CD14-positive monocyte (primary cell): ENCODE results near the gene UTP4. TPM values are rescaled to one million over a fixed set of nuclear protein-coding genes. Genes with fewer than 3 reads are reported as not detected.

Source experiments
- DNase-seq, 3 donors: peaks; one replicate each; pipeline ENCODE4 v3.0.0-alpha.2; 2011 to 2022
- H2AFZ ChIP-seq: 2 replicates; pipeline ENCODE4 v1.6.0; 2012; ENCODE audit warnings: mild to moderate bottlenecking, low read depth, low read length, inconsistent platforms; ENCODE audit not compliant: insufficient read depth, poor library complexity, severe bottlenecking
- H3K27ac ChIP-seq, 2 donors: 1 replicate in 1 of 2; 2 replicates in 1 of 2; pipeline ENCODE4 v1.5.1; 2012 to 2013; ENCODE audit warnings: low read length in 2 of 2, control low read depth in 1 of 2, inconsistent platforms in 1 of 2, low read depth in 1 of 2, mild to moderate bottlenecking in 1 of 2
- H3K27me3 ChIP-seq, 2 donors: one replicate each; pipeline versions ENCODE4 v1.6.0 to v1.6.1; 2011 to 2013; ENCODE audit warnings: low read length in 2 of 2; ENCODE audit not compliant: control insufficient read depth in 2 of 2, insufficient read depth in 2 of 2
- H3K36me3 ChIP-seq, 2 donors: replicated peaks in 1 of 2; 1 replicate in 1 of 2; 2 replicates in 1 of 2; pipeline versions ENCODE4 v1.5.1 to v1.6.1; 2012 to 2013; ENCODE audit warnings: low read length in 2 of 2, control low read depth in 1 of 2, inconsistent platforms in 1 of 2, mild to moderate bottlenecking in 1 of 2; ENCODE audit not compliant: insufficient read depth in 2 of 2, control insufficient read depth in 1 of 2
- H3K4me1 ChIP-seq, 2 donors: 1 replicate in 1 of 2; 2 replicates in 1 of 2; pipeline versions ENCODE4 v1.5.1 to v1.6.1; 2012 to 2013; ENCODE audit warnings: low read length in 2 of 2, control low read depth in 1 of 2, inconsistent platforms in 1 of 2, mild to moderate bottlenecking in 1 of 2, moderate library complexity in 1 of 2; ENCODE audit not compliant: insufficient read depth in 2 of 2, control insufficient read depth in 1 of 2
- H3K4me2 ChIP-seq: replicated peaks from 2 replicates; pipeline ENCODE3; 2012; ENCODE audit warnings: low read length, moderate library complexity, mild to moderate bottlenecking; ENCODE audit not compliant: poor library complexity, severe bottlenecking; ENCODE audit errors: extremely low read depth
- H3K4me3 ChIP-seq, 3 experiments: fragments of 200-600 bp in 1 of 3; sonication (generic) in 1 of 3; replicated peaks in 1 of 3; 1 replicate in 2 of 3; 2 replicates in 1 of 3; pipeline ENCODE4 v1.5.1; 2011 to 2013; ENCODE audit warnings: low read length in 3 of 3, mild to moderate bottlenecking in 3 of 3, control low read depth in 2 of 3, low read depth in 2 of 3, inconsistent platforms in 1 of 3, moderate library complexity in 1 of 3
- H3K79me2 ChIP-seq: 2 replicates; pipeline ENCODE4 v1.6.0; 2012; ENCODE audit warnings: mild to moderate bottlenecking, control low read depth, inconsistent platforms, low read length, moderate library complexity; ENCODE audit not compliant: insufficient read depth
- H3K9ac ChIP-seq: 2 replicates; pipeline ENCODE4 v1.6.0; 2017; ENCODE audit warnings: low read length, mild to moderate bottlenecking; ENCODE audit not compliant: insufficient read depth, poor library complexity, severe bottlenecking
- H3K9me3 ChIP-seq, 2 donors: replicated peaks in 1 of 2; 1 replicate in 1 of 2; 2 replicates in 1 of 2; pipeline versions ENCODE4 v1.5.1 to v1.6.1; 2012 to 2013; ENCODE audit warnings: low read length in 2 of 2, control low read depth in 1 of 2; ENCODE audit not compliant: control insufficient read depth in 1 of 2, insufficient read depth in 1 of 2
- H4K20me1 ChIP-seq: 2 replicates; pipeline ENCODE4 v1.6.0; 2012; ENCODE audit warnings: mild to moderate bottlenecking, low read length, control low read depth, moderate library complexity; ENCODE audit not compliant: insufficient read depth
- H3K27ac Mint-ChIP-seq, 7 donors: one replicate each; pipeline ENCODE4 v1.8.0; 2020; ENCODE audit warnings: mild to moderate bottlenecking in 7 of 7, mixed read lengths in 7 of 7, moderate library complexity in 6 of 7, inconsistent platforms in 2 of 7
- H3K27me3 Mint-ChIP-seq, 3 donors: one replicate each; pipeline ENCODE4 v1.8.0; 2021 to 2022; ENCODE audit warnings: low read depth in 3 of 3, mild to moderate bottlenecking in 3 of 3, mixed read lengths in 3 of 3, moderate library complexity in 3 of 3, inconsistent platforms in 1 of 3
- H3K36me3 Mint-ChIP-seq, 2 donors: one replicate each; pipeline ENCODE4 v1.8.0; 2020; ENCODE audit warnings: mixed read lengths in 2 of 2, inconsistent platforms in 1 of 2, mild to moderate bottlenecking in 1 of 2
- H3K4me1 Mint-ChIP-seq: one replicate; pipeline ENCODE4 v1.8.0; 2020; ENCODE audit warnings: mild to moderate bottlenecking, mixed read lengths
- H3K4me3 Mint-ChIP-seq, 2 donors: one replicate each; pipeline ENCODE4 v1.8.0; 2020; ENCODE audit warnings: mild to moderate bottlenecking in 2 of 2, mixed read lengths in 2 of 2, moderate library complexity in 1 of 2
- H3K9me3 Mint-ChIP-seq, 7 donors: one replicate each; pipeline ENCODE4 v1.8.0; 2020 to 2022; ENCODE audit warnings: mixed read lengths in 7 of 7, mild to moderate bottlenecking in 6 of 7, moderate library complexity in 6 of 7, inconsistent platforms in 2 of 7
- WGBS: methylation state at CpG from one replicate; pipeline ENCODE4 v1.1.5; 2013; ENCODE audit warnings: missing lambda C conversion rate; ENCODE audit not compliant: insufficient coverage; 5-methylcytosine and 5-hydroxymethylcytosine counted together
- intact Hi-C, 2 donors: fragments of 100-400 bp; cut with micrococcal nuclease; formaldehyde crosslinking; loops; one replicate each; pipeline versions ENCODE4 v1.15.0 to v1.15.1; 2023
- polyA minus RNA-seq: library from RNA; depleted of rRNA, polyadenylated mRNA; stranded (reverse); fragments of >200 nt; gene quantifications from 2 replicates; pipeline ENCODE4 v1.2.3, GENCODE V29; 2012
- polyA plus RNA-seq, 3 donors: library from polyadenylated mRNA; depleted of rRNA in 1 of 3; unstranded in 2 of 3; stranded (reverse) in 1 of 3; fragments of 300-500 nt in 2 of 3; fragments of >200 nt in 1 of 3; fragmentation: Illumina TruSeq in 2 of 3; gene quantifications; 1 replicate in 2 of 3; 2 replicates in 1 of 3; pipeline ENCODE4 v1.2.3, GENCODE V29; 2012 to 2021
- total RNA-seq, 12 experiments: library from RNA in 1 of 12; stranded (reverse) in 1 of 12; fragments of 120-200 nt in 1 of 12; gene quantifications; one replicate each; pipeline ENCODE4 v1.2.4 and lab custom pipeline; 2013 to 2026; ENCODE audit warnings: mixed read lengths in 6 of 12, inconsistent platforms in 1 of 12
- TF ChIP-seq, protein P1 (sequence below): fragments of 200-600 bp; IDR thresholded peaks from one replicate; pipeline ENCODE4 v1.8.0; 2022; ENCODE audit warnings: antibody characterized with exemption, mild to moderate bottlenecking

UTP4 gene
- 6.8 TPM for total RNA-seq (2013)
- 10 to 100 TPM; 15.3 to 27.8 (median 19.6) TPM for polyA plus RNA-seq
- polyA minus RNA-seq, result 8.6 and 14.5 TPM in 2 replicates
- total RNA-seq (lab: John Stamatoyannopoulos, UW), result 5.4 to 18.3 (median 7.9) reads per million in 11 experiments

DNA sequence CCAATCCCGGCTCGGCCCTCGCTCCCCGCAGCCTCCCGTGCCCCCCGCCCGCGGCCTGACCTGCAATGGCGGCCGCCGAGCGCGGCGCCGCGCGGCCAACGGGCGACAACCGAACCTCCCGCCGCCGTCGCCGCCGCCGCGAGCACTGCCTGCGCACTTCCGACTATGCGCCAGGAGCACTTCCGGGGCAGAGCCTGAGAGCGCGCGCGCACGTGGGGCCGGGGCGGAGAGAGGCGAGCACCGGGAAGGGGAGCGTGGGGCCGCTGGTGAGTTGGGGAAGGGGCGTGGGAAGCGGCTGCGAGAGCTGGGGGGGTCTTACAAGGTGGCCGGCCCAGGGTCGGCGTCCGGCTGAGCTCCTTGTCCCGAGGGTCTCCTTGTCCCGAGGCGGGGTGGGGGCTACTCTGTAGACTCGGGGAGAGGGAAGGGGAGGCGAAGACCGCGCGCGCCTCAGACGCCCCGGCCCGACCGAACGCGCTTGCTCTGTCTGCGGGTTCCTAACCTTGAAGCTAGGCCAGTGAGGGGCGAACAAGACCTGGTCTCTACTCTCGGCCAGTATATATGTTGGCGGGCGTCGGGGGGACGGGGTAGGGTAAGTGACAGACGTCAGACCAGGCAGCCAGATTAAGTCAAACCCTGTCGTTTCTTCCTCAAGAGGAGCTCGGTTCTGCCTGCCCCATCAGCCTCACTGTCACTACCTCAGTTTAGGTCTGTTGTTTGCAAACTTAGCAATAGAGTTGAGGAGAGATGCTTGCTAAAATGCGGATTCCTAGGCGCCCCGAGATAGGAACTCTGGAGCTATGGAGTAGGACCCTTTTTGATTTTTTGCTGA lies at the start of gene UTP4, which contains the start of gene CHTF8:
Gene UTP4, plus strand, starts transcription at position 226 of the 829 bp plus-strand sequence. CDS start 811 bp downstream, outside the sequence.
Gene CHTF8, minus strand, starts transcription at position 165 of the 829 bp plus-strand sequence. CDS start 11,130 bp downstream, outside the sequence.
- no peaks in the 10 kb centered on the region for H3K27me3 ChIP-seq
- H3K4me1 ChIP-seq, result peaks cover 13 to 19% of the 10 kb centered on the region in 2 donors
- 0% methylated on average over 58 of the region's 78 CpGs for WGBS
- Mint-ChIP-seq H3K9me3 (no peaks in the 10 kb centered on the region), H3K4me3 (peak within 1 kb of the TSS; percentile 95 to 96), H3K4me1 (peaks cover 36% of the 10 kb centered on the region), H3K36me3 (peaks cover 11 to 20% of the 10 kb centered on the region in 2 donors), H3K27me3 (peaks cover 0 to 1% (median 0%) of the 10 kb centered on the region in 3 donors), H3K27ac (peak within 1 kb of the TSS; percentile 90 to 95 (median 93))
- H3K79me2 ChIP-seq, result peaks cover 78% of the 10 kb centered on the region
- TF ChIP-seq, protein P1, sequence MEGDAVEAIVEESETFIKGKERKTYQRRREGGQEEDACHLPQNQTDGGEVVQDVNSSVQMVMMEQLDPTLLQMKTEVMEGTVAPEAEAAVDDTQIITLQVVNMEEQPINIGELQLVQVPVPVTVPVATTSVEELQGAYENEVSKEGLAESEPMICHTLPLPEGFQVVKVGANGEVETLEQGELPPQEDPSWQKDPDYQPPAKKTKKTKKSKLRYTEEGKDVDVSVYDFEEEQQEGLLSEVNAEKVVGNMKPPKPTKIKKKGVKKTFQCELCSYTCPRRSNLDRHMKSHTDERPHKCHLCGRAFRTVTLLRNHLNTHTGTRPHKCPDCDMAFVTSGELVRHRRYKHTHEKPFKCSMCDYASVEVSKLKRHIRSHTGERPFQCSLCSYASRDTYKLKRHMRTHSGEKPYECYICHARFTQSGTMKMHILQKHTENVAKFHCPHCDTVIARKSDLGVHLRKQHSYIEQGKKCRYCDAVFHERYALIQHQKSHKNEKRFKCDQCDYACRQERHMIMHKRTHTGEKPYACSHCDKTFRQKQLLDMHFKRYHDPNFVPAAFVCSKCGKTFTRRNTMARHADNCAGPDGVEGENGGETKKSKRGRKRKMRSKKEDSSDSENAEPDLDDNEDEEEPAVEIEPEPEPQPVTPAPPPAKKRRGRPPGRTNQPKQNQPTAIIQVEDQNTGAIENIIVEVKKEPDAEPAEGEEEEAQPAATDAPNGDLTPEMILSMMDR, result no peak
- H3K9ac ChIP-seq, result peak within 1 kb of the TSS; percentile 76
- H3K4me2 ChIP-seq, result peak within 1 kb of the TSS; percentile 96
- H3K4me3 ChIP-seq, result peak within 1 kb of the TSS; percentile 79 to 99 (median 80)
- peaks cover 3 to 26% of the 10 kb centered on the region in 2 donors for H3K36me3 ChIP-seq
- H3K27ac ChIP-seq, result peak within 1 kb of the TSS; percentile 70 to 86
- H3K9me3 ChIP-seq, result no peaks in the 10 kb centered on the region
- peak; percentile 70 to 81 (median 72) for DNase-seq
- peak within 1 kb of the TSS; percentile 91 for H2AFZ ChIP-seq
- intact Hi-C loops, result loop anchor here (5.0 to 10.0 kb wide), 3 partner anchors 52 to 595 kb away; partner anchors contain the start of genes SNTB2 (in 1 of the 2), VPS4A (in 1 of the 2) and ZFP90 (in 1 of the 2)
- peaks cover 38% of the 10 kb centered on the region for H4K20me1 ChIP-seq

DNA sequence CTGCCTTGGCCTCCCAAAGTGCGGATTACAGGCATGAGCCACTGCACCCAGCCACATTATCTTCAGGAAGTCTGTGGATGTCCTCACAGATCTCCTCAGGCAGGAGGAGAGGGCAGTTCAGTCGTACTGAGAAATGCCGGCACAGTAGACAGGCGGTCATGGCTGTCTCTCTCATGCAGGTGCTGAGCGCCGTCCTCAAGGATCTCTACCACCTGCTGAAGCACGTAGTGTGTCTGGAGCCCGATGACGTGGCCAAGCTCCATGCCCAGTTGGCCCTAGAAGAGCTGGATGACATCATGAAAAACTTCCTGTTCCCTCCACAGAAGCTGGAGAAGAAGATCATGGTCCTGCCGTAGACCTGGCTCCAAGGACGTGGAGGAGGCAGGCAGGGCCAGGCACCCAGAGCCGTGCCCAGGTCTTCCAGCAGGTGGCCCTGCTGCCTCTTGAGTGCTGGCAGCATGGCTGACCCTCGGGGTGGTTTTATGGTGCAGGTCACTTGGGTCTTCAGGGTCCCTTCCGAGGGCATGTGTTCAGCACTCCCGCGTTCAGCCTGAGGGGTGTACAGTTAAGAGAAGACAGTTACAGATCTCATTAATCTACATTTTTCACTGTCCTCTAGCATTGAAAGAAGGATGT lies 49.0 kb upstream of the UTP4 start:
- peaks cover 19 to 32% of the 10 kb centered on the region in 2 donors for H3K36me3 Mint-ChIP-seq
- Histone ChIP-seq H2AFZ (no peak overlapping the region), H3K4me3 (no peak overlapping the region), H3K4me1 (no peaks in the 10 kb centered on the region), H3K9me3 (no peaks in the 10 kb centered on the region), H3K9ac (no peak overlapping the region), H3K36me3 (peaks cover 14 to 26% of the 10 kb centered on the region in 2 donors), H3K4me2 (no peak overlapping the region), H3K27me3 (no peaks in the 10 kb centered on the region), H3K79me2 (no peaks in the 10 kb centered on the region), H4K20me1 (no peaks in the 10 kb centered on the region), H3K27ac (no peak overlapping the region)
- no peak overlapping the region for H3K27ac Mint-ChIP-seq
- intact Hi-C loops, result no loop called here
- H3K9me3 Mint-ChIP-seq, result peaks cover 0 to 5% (median 0%) of the 10 kb centered on the region in 7 donors
- no peak for DNase-seq
- WGBS, result 92% methylated on average over 12 of the region's 16 CpGs
- TF ChIP-seq, protein P1, result no peak
- no peaks in the 10 kb centered on the region for H3K27me3 Mint-ChIP-seq
- H3K4me1 Mint-ChIP-seq, result peaks cover 8% of the 10 kb centered on the region
- no peak overlapping the region for H3K4me3 Mint-ChIP-seq
